HG03039 (cell line): ENCODE data around the gene L1CAM.

Experiments
- ATAC-seq: cut with Tn5 transposase; IDR thresholded peaks from one replicate; pipeline ENCODE4 v1.9.1; 2021; ENCODE audit warnings: mild to moderate bottlenecking, moderate library complexity; ENCODE audit not compliant: unreplicated experiment

L1CAM gene

GRCh38 chrX:153866302-153867019, 19.5 kb downstream of the L1CAM start:
- no peak for ATAC-seq

GRCh38 chrX:153865685-153866084, 20.3 kb downstream of the L1CAM start:
- no peak for ATAC-seq

GRCh38 chrX:153865321-153865580, 20.7 kb downstream of the L1CAM start:
- no peak for ATAC-seq

GRCh38 chrX:153864561-153865320, 21.2 kb downstream of the L1CAM start:
- no peak for ATAC-seq

GRCh38 chrX:153864101-153864500, 21.9 kb downstream of the L1CAM start:
- ATAC-seq: no peak

- no peak for ATAC-seq
These were observed 22.6 kb downstream of the L1CAM start for GRCh38 chrX:153863251-153863991.

- ATAC-seq: no peak
These were observed 23.4 kb downstream of the L1CAM start for GRCh38 chrX:153862369-153863250.

GRCh38 chrX:153861733-153862310, 24.2 kb downstream of the L1CAM start:
- ATAC-seq: no peak

- ATAC-seq: no peak
These were observed 24.8 kb downstream of the L1CAM start for GRCh38 chrX:153861151-153861550.

GRCh38 chrX:153857348-153857903, 28.5 kb downstream of the L1CAM start:
- no peak for ATAC-seq

GRCh38 chrX:153854702-153855101, 31.3 kb downstream of the L1CAM start:
- ATAC-seq: no peak

GRCh38 chrX:153853902-153854267, 32.1 kb downstream of the L1CAM start:
- no peak for ATAC-seq

GRCh38 chrX:153853180-153853901, 32.6 kb downstream of the L1CAM start:
- no peak for ATAC-seq

GRCh38 chrX:153851981-153852380, 34.0 kb downstream of the L1CAM start:
- ATAC-seq: no peak

- no peak for ATAC-seq
These were observed 37.6 kb downstream of the L1CAM start for GRCh38 chrX:153848325-153848724.

GRCh38 chrX:153845842-153846241, 40.1 kb downstream of the L1CAM start:
- no peak for ATAC-seq

GRCh38 chrX:153845195-153845594, 40.8 kb downstream of the L1CAM start:
- no peak for ATAC-seq

GRCh38 chrX:153844509-153845082, 41.4 kb downstream of the L1CAM start:
- ATAC-seq: no peak

GRCh38 chrX:153836921-153837320, 49.1 kb downstream of the L1CAM start:
- ATAC-seq: no peak
